ENCODE results near the gene NF2.
"Not testable (repeated sequence)": the region's sequence is repeated elsewhere in the genome, so short reads cannot be mapped to it uniquely, and the experiment has no call there.

DNA sequence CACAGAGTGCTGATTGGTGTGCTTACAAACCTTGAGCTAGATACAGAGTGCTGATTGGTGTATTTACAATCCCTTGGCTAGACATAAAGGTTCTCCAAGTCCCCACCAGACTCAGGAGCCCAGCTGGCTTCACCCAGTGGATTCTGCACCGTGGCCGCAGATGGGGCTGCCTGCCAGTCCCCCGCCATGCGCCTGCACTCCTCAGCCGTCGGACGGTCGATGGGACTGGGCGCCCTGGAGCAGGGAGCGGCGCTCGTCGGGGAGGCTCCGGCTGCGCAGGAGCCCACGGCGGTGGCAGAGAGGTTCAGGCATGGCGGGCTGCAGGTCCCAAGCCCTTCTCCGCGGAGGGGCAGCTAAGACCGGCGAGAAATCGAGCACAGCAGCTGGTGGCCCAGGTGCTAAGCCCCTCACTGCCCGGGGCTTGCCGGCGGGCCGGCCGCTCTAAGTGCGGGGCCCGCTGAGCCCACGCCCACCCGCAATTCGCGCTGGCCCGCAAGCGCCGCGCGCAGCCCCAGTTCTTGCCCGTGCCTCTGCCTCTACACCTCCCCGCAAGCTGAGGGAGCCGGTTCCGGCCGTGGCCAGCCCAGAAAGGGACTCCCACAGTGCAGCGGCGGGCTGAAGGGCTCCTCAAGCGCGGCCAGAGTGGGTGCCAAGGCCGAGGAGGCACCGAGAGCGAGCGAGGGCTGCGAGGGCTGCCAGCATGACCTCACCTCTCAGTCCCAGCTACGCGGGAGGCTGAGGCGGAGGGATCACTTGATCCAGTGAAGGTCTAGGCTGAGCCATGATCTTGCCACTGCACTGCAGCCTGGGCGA, 5.4 kb upstream of the NF2 start:
- TF ChIP-seq, protein P1, sequence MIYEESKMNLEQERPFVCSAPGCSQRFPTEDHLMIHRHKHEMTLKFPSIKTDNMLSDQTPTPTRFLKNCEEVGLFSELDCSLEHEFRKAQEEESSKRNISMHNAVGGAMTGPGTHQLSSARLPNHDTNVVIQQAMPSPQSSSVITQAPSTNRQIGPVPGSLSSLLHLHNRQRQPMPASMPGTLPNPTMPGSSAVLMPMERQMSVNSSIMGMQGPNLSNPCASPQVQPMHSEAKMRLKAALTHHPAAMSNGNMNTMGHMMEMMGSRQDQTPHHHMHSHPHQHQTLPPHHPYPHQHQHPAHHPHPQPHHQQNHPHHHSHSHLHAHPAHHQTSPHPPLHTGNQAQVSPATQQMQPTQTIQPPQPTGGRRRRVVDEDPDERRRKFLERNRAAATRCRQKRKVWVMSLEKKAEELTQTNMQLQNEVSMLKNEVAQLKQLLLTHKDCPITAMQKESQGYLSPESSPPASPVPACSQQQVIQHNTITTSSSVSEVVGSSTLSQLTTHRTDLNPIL (CRISPR knock-in tag; IDR thresholded peaks at IDR 0.05; ENCODE audit: low read depth): not testable (repeated sequence)
- not testable (repeated sequence) for TF ChIP-seq SNAI2 (CRISPR knock-in tag; IDR thresholded peaks at IDR 0.05); ZNF565 (CRISPR knock-in tag; conservative IDR thresholded peaks at IDR 0.05; ENCODE audit: low read depth); ARNTL (CRISPR knock-in tag; IDR thresholded peaks at IDR 0.05; ENCODE audit: borderline replicate concordance, low read depth); ZFP3 (CRISPR knock-in tag; IDR thresholded peaks at IDR 0.05); CSDC2 (CRISPR knock-in tag; IDR thresholded peaks at IDR 0.05); ZFP30 (CRISPR knock-in tag; IDR thresholded peaks at IDR 0.05)
- TF ChIP-seq, protein P2, sequence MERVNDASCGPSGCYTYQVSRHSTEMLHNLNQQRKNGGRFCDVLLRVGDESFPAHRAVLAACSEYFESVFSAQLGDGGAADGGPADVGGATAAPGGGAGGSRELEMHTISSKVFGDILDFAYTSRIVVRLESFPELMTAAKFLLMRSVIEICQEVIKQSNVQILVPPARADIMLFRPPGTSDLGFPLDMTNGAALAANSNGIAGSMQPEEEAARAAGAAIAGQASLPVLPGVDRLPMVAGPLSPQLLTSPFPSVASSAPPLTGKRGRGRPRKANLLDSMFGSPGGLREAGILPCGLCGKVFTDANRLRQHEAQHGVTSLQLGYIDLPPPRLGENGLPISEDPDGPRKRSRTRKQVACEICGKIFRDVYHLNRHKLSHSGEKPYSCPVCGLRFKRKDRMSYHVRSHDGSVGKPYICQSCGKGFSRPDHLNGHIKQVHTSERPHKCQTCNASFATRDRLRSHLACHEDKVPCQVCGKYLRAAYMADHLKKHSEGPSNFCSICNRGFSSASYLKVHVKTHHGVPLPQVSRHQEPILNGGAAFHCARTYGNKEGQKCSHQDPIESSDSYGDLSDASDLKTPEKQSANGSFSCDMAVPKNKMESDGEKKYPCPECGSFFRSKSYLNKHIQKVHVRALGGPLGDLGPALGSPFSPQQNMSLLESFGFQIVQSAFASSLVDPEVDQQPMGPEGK (CRISPR knock-in tag; IDR thresholded peaks at IDR 0.05; ENCODE audit: borderline replicate concordance): not testable (repeated sequence)

Data from SK-N-SH treated with all-trans-retinoic acid at 6 μM for 48 hours (cell line).